ENCODE measurements around the gene ASTN2. TPM values are rescaled to one million over a fixed set of nuclear protein-coding genes. Genes with fewer than 3 reads are reported as not detected.

The ASTN2 gene
- total and polyA plus RNA-seq, 9 of the 15 experiments (the other 6 are each of a cell fraction or from before 2014, with no cell fraction given), result 0.56 to 3.5 (median 1.9) TPM

GRCh38 chr9:116437411-116438370 lies 977.2 kb downstream of the ASTN2 start (continued):
- TF ChIP-seq E2F8 (IDR thresholded peaks at IDR 0.05; ENCODE audit: low read depth, partially characterized antibody) (no peak), THAP7 (CRISPR knock-in tag; IDR thresholded peaks at IDR 0.05) (no peak), ZNF431 (CRISPR knock-in tag; IDR thresholded peaks at IDR 0.05) (no peak), RNF219 (CRISPR knock-in tag; IDR thresholded peaks at IDR 0.05) (no peak), ZKSCAN3 (CRISPR knock-in tag; IDR thresholded peaks at IDR 0.05) (no peak), POLR3G (IDR thresholded peaks at IDR 0.05; ENCODE audit: extremely low read depth, insufficient read length, insufficient replicate concordance) (no peak), MAFK (IDR thresholded peaks at IDR 0.05; ENCODE audit: low read length) (no peak), E2F3 (CRISPR knock-in tag; IDR thresholded peaks at IDR 0.05) (no peak), ID3 (CRISPR knock-in tag; IDR thresholded peaks at IDR 0.05) (no peak), ID3 (tag; IDR thresholded peaks at IDR 0.05) (0 out of 2 replicates have a peak, but pooled peaks have one; percentile 40), SMAD2 (IDR thresholded peaks at IDR 0.05; ENCODE audit: low read depth, low read length) (no peak), ZNF586 (CRISPR knock-in tag; conservative IDR thresholded peaks at IDR 0.05) (no peak), RCOR1 (IDR thresholded peaks at IDR 0.05; ENCODE audit: borderline replicate concordance in 1 of 2, low read depth in 2 of 2, low read length in 2 of 2) (peak in 1 of 2 experiments; percentile 52; a peak in 2 of 4 replicates), ZNF23 (CRISPR knock-in tag; IDR thresholded peaks at IDR 0.05) (no peak), CHAMP1 (IDR thresholded peaks at IDR 0.05) (peak; percentile 52), PCBP2 (IDR thresholded peaks at IDR 0.05; ENCODE audit: low read depth, low read length, poor library complexity, severe bottlenecking) (no peak), WHSC1 (IDR thresholded peaks at IDR 0.05; ENCODE audit: low read length) (no peak), NR2C2 (CRISPR knock-in tag; IDR thresholded peaks at IDR 0.05) (no peak), NR2C2 (tag; IDR thresholded peaks at IDR 0.05) (peak; percentile 66)

All from K562 (cell line).